ENCODE results near the gene CBX1.
A peak's percentile ranks its signal among the peaks of the same experiment; 100 is the strongest.
"Not testable (repeated sequence)": the region's sequence is repeated elsewhere in the genome, so short reads cannot be mapped to it uniquely, and the experiment has no call there.

CBX1 gene

DNA sequence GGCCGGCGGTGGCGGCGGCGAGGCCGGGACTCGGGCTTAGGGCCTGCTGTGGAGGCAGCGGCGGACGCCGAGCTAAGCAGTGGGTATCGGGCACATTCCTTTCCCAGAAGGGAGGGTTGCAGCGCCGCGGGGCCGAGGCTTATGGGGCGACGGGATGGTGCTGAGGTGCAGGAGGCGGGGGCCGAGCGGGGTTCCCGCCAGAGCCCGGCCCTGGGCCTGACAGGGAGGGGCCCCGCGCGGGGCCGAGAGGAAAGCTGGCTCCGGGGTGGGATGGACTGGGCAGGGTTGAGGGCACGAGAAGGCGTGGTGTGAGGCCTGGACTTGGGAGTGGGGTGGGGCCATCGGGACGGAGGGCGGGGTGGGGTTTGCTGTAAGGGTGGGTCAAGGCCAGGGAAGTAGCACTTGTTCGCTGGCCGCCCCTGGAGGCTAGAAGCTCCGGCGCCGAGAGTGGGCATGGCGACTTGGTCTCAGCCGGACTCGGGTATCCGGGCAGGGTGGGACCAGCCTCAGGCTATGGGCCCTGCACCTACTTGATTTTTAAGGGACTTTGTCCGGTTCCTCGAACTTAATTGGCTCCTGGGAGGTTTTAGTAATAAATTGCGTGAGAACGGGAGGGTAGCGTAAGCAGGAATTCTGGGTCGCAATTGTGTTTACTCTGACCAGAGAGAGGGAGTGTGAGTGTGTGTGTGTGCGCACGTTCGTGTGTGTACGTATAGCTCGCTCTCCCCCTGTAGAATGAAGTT, 52.7 kb downstream of the CBX1 start:
- FAIRE-seq: no peak

DNA sequence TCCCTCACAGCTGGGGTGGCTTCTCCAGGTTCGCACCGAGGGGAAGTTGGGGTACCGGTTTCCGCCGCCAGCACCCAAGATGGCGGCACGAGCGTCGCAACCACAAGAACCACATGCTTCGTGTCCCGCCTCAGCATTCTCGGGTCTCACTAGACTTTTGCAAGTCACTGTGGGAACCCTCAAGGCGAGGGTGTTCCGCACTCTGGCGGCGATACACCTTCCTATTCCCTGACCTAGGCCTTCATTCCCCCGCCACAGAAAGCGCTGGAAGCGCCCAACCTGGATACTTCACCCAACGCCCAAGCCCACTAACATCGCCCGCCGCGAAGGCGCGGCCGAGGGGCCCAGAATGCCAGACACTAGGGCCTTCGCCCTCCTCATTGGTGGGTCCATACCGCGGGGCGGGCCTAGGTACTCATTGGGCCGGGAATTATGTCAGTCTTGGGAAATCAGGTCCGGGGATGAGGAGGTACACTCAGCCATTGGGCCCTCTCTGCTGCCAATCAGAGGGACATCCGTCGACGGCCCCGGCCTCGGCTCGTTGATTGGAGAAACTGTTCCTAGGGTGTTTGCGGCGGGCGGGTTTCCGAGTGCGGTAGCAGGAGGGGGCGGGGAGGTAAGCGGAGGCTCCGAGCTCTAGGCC, 53.4 kb downstream of the CBX1 start, which contains the start of gene NFE2L1:
TSS of gene NFE2L1 (plus strand) at position 619 of the 643 bp plus-strand sequence. CDS start 2,760 bp downstream, outside the sequence.
- peak; percentile 93 for FAIRE-seq

DNA sequence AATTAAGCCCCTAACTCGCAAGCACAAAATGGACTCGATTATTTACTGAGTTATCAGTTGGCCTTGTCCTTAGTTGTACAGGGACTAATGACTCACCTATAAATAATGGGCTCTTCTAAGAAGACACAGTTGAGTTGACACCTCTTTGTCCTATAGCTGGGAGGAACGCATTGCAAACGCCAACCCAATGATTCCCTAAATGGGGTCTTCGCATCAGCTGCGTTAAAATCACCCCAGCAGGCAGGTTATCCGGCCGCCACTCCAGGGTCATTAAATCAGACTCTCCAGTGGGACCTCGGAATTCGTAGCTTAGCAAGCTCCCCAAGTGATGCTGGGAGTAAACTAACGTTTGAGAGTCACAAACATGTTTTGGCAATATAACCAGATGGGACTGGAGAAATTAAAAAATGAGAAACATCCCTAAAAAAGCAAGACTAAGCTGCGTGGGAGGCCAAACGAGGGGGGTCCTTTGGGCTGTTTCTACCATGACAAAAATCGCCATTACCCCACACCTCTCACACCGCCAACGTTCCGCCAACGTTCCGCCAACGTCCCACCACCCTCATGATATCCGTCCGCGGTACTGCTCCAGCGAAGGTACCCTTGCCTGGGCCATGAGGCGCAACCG, 54.1 kb downstream of the CBX1 start:
- FAIRE-seq: no peak

DNA sequence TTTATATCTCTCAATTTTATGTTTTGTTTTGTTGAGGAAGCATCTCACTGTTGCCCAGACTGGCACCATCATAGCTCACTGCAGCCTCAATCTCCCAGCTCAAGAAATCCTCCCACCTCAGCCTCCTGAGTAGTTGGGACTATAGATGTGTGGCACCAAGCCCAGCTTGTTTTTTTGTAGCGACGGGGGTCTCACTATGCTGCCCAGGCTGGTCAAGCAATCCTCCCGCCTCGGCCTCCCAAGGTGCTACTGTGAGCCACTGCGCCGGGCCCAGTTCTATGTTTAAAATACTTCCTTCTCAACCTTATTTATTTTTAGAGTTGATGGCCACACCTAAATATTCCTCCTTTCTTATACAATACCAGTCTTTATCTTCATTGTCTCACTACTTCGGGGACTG, 55.0 kb downstream of the CBX1 start:
- no peak for FAIRE-seq

DNA sequence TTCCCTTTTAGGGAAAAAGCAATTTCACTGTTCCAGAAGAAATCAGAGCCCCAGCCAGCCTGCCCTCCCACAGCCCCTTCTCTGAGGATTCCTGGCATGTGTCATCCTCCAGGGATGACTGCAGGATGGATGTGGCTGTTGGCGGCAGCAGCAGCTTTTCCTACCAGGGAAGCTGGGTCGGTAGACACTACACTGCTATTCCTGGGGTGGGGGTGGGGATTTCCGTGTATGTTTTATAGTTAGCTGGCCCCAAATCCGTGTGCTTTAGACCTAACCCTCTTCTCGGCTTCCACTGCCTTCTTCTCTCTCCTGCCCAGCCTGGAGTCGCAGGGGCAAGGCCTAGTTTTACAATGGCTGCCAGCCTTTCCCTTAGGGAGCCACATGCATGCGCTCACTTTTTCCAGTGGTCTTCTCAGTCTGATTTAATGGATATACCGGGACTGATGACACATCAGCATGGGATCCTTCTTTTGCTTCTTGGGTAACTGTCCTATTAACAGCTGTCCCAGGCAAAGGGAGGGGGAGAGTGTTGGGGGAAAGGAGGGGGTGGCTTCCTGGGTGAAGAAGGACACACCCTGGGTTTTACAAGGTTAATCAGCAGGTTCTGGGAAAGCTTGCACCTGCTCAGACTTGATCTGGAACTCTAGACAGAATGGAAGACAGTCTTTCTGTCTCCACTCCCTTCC, 55.8 kb downstream of the CBX1 start:
- FAIRE-seq: no peak

DNA sequence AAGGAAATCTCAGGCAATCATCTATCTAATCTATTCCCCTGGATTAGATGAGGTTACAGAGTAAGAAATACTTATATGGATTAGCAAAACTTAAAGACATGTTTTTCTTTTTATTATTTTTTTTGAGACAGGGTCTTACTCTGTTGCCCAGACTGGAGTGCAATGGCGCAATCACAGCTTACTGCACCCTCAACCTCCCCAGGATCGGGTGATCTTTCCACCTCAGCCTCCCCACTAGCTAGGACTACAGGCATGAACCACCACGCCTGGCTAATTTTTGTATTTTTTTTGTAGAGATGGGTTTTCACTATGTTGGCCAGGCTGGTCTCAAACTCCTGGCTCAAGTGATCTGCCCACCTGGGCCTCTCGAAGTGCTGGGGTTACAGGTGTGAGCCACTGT, 56.4 kb downstream of the CBX1 start:
- FAIRE-seq: no peak

DNA sequence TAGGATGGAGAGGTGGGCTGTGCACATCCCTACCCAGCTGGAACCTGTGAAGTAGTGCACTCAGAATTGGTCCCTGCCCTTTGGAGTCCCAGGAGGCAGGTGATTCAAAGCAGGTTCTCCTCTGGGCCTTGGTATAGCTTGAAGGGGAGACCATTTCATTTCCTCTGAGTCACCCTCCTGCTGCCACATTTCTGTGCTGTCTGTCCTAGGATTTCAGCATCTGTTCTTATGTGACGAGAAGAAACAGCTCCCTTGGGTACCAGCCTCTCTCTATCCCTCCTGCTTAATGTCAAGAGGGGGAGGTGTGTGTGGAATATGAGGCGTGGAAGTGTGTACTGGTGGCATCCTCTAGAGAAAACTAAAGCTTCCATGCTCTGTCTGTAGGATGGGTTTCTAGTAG, 58.1 kb downstream of the CBX1 start:
- no peak for FAIRE-seq

DNA sequence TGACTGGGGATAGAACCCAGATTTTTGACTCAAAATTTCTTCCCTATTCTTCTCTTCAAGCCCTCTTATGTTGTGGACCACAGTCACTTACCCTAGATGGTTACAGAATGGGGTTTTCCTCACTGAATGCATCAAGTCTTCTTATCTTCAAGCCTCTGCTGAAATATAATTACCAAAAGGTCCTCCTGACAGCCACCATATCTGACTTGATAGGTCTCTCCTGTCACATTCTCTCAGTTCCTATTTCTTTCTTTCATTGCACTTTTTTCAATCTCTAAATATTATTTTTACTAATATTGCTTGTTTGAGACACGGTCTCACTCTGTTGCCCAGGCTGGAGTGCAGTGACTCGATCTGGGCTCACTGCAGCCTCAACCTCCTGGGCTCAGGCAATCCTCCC, 62.6 kb downstream of the CBX1 start:
- no peak for FAIRE-seq

DNA sequence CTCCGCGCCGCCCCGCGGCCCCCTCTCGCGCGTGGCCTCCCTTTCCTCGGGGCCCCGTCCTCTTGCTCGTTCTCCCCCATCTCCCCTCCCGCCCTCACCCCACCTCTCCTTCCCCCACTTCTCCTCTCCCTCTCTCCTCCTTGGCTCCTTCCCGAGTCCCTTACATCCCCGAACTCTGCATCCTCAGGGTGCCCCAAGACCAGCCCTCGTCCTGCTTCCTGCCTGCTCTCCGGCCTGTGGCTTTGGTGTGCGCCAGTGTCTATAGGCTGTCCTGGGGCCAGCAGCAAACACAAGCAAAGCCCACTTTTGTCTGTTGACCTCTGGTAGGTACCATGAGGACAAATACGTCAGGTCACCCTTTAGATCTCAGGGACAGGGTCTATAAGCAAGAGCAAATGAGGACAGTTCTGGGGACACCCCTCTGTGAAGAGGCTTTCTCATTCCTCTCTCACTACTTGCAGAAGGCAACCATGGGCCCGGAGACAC, 63.4 kb downstream of the CBX1 start:
- FAIRE-seq: no peak

DNA sequence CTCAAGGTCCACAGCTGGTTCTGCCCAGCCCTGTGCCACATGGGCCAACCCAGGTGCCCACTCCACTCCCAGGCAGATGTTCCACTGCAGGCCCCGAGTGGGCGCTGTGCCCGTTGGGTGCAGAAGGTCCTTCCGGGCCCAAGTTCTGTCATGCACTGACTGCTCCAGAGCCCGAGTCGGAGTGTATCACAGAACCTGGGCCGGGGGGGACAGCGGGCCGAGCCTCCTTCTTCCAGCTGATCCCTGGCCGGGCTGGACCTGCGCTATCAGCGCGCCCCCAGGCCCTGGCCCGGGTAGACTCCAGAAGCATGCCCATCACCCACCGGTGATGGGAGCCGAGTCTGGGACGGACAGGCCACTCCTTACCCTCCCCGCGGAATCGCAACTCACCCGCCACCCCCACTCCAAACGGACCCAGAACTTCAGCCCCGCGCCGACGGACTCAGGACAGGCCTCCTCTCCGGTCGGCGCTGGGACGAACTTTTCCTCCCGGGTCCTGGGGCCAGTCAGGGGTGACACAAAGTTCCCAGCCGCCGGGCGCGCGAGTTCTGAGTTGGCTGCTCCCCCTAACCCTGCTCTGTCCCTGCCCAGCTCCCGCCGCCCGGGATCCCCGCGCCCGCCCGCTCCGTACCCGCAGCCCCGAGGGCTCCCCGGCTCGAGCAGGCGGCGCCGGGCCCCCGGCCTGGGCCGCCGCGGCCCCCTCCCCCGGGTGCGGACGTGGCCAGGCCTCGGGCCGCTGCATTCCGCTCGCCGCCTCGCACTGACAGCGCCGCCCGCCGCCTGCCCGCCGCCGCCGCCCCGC, 64.0 kb downstream of the CBX1 start, which contains the start of gene COPZ2:
TSS of gene COPZ2 (minus strand) at position 762 of the 802 bp plus-strand sequence. CDS start at position 742, 20 bp downstream.
- FAIRE-seq: no peak

DNA sequence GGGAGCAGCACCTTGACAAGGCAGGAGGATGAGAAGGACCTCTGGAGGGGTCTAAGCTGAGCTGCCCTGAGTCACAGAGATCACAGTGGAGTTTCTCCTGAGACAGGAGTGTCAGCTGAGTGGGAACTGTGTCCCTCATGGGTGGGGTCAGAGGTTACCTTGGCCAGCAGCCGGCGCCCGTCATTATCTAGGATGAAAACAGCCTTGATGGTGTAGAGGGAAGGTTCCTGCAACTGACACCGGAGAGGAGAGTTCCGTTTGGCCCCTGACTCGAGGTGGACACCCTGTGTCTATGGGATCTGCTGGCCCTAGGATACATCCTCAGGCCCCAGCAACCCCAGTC, 64.6 kb downstream of the CBX1 start:
- no peak for FAIRE-seq

DNA sequence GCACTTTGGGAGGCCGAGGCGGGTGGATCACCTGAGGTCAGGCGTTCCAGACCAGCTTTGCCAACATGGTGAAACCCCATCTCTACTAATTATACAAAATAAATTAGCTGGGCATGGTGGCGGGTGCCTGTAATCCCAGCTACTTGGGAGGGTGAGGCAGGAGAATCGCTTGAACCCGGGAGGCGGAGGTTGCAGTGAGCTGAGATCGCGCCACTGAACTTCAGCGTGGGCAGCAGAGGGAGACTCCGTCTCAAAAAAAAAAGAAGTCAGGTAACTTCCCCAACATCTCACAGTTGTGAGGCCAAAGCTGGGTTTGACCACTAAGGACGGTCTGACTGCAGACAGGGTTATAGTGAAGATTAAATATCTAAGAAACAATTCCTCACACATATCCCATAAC, 66.5 kb downstream of the CBX1 start:
- not testable (repeated sequence) for FAIRE-seq

DNA sequence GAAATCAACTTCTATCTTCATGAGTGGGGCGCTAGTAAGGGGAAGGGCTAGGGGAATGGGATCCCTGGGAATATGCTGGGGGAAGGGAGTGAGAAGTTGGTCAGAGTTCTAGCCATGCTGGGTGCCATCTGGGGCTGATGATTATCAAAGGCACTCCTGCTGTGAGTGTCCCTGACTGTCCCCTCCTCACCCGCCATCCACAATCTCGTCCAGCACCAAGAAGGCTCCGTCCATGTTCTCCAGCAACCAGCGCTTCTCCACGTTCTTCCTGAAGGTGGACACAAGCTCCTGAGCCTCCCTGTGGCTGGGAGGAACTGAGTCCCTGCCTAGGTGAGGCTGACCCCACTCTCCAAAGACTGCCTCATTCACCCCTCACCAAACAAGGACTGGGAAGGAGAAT, 69.3 kb downstream of the CBX1 start:
- FAIRE-seq: no peak

DNA sequence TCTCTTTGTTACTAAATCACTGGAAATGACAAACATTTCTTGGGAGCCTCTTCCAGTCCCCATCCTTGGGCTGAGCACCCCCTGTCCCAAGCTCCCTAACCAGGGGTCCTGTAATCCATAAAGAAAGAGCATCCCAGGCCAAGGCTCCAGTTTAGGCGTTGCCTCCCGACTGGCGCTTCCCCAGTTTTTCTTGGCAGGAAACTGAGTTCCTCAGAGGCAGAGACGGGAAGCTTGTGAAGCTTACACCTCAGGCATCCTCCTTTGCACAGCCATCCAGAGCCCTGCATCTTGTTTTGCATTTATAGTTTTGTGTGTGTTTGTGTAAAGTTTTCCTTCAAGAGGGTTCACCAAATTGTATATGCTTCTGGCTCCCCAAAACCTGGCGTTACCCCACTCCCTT, 70.7 kb downstream of the CBX1 start:
- FAIRE-seq: no peak

DNA sequence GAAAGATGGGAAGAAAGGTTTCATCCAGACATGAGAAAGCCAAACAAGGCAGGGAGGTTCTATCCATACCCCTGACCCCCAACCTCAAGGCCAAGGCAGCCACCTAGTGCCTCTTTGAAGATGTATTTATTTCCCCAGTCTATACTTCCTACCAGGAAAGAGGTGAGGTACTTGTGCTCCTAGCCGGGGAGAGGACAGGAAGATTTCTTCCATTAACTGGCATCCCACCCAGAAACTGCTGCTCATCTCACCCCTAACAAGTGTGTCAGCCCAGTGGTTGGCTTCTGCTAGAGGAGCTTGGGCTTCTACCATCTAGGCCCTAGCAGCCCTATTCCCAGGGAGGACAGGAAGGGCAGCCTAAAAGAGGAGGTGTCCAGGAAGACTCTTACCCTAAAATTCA, 72.5 kb downstream of the CBX1 start:
- no peak for FAIRE-seq

DNA sequence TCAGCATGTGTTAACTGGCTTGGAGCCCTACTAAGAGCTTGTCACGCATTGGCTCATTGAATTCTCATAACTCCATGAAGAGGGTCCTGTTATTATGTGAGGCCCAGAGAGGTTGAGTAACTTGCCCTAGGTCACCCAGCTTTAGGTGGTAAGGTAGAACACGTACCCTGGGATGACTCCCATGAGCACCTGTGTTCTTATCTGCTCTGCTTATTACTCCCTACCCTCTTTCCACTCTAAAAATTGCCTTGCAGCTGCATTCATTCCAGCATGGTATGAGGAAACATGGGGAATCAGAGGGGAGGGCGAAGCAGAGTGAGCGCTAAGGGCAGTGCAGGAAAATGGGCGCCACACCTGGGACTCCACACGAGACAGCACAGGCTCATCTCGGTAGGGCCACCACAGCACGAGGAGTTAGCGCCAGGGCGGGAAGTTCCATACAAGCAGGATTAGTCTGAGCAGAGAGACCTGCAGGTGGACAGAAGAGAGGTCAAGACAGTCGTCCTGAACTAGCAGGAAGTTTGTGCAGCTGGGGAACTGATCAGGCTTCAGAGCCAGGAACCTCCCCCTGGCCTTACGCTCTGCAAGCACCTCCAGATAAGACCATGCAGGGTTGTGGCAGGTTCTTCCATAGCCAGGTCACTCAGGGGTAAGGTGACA, 73.8 kb downstream of the CBX1 start:
- FAIRE-seq: no peak

DNA sequence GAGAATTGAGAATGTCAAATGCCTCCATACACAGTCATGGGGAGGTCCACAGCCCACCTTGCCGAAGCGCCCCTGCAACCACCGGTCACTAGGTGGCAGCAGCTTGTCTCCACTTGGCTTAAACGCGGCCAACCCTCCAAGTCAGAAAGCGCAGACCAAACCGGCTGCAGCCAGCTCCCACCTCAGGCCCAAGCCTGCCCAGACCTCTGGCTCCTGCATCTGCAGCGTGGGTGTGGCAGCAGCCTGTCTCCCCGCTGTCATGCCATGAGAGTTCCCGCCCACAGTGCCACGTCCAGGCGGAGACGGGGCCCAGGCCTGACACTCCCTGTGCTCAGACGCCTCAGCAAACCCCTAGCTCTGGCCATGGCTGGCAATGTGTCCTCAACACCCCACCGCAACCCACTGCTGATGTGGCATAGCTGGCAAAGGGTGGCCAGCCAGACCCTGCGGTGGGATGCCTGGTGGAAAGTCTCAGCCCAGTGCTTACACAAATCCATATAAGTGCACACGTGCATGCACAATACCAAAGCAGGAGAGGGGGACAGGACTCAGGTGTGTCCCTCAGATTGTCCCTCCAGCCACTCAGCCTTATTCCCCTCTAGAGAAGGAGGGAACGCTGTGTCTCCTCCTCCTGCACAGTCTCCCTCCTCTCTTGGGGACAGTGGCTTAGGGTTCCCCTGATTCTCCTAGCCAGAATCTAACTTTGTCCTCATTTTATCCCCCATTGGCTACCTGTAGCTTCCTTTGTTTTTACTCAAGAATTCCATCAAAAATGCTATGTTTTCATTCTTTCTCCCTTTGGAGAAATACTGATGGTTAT, 74.6 kb downstream of the CBX1 start:
- FAIRE-seq: no peak

DNA sequence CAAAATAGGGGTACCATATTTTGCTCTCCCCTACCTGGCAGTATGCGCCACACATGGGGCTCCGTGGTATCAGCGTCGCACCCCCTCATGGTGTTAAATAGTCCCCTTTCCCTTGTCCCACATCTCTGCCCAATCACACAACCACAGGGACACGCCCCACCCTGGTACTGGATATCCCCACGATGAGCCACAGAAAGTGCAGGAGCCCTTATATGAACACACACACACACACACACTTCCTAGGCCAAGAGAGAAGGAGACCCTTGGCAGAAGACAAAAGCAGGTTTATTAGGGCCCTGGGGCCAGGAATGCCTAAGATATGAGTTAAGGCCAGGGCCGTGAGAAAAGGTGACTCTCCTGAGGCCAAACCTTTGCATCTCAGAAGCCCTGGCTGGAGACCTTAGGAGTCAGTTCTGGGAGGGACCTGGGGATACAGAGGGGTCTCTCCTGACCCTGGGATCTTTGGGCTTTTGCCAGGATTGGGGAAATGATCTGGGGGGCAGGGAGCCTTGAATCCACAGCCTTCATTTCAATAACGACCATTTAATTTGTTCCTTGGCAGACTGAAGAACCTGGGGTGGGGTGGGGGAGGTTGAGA, 75.3 kb downstream of the CBX1 start:
- FAIRE-seq: no peak

DNA sequence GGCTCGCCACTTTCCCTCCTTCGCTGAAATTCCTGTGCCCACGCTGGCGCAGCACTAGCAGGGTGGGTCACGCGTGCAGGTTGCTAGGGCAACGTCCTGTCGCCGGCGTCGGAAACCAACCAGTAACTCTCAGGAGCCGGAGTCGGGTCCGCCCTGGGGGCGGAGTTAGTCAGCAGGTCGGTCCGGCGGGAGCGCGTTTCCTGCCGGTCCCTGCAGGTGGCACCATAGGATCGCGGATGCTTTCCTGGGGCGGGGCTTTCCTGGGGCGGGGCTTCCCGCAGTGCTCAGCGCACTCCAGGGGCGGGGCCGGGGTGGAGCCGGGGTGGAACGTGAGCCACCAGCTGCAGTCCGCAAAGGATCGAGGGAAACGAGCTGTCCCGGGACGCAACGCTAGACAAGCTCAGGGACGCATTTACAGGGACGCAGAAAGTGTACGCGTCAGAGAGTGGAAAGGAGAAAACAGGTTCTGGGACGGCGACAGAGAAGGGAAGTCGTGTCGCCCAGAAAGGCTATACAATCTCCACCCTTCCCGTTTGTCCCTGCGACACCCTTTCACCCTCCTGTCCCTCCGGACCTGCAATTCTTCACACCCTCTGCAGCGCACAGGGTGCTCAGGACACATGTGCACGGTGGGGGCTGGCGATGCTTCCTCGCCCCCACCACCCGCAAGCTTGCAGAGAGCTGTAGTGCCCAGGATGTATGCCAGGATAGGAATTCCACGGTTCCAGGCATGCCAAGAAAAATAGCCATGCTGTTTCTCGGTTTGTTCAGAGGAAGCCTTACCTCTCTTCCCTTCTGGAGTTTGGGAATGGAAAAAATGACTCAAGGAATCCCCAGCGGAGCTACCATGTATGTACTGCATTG, 76.0 kb downstream of the CBX1 start:
- FAIRE-seq: peak; percentile 51
